A673 (cell line): ENCODE results near the gene KDM4B.

Experiments
- EZH2 ChIP-seq: fragments of 200-600 bp; sonication (generic); IDR thresholded peaks from 2 replicates; pipeline ENCODE4 v1.6.1; 2017; ENCODE audit warnings: borderline replicate concordance, low read depth, mild to moderate bottlenecking, mixed read lengths, antibody characterized with exemption, low read length; ENCODE audit not compliant: poor library complexity, severe bottlenecking
- TF ChIP-seq, protein P1 (sequence below): fragments of 300-800, 200-600 bp; sonication (generic); conservative IDR thresholded peaks from 2 replicates; pipeline ENCODE4 v1.5.1; 2017; ENCODE audit warnings: low read depth, mild to moderate bottlenecking, antibody characterized with exemption, low read length, moderate library complexity, mixed read lengths

DNA sequence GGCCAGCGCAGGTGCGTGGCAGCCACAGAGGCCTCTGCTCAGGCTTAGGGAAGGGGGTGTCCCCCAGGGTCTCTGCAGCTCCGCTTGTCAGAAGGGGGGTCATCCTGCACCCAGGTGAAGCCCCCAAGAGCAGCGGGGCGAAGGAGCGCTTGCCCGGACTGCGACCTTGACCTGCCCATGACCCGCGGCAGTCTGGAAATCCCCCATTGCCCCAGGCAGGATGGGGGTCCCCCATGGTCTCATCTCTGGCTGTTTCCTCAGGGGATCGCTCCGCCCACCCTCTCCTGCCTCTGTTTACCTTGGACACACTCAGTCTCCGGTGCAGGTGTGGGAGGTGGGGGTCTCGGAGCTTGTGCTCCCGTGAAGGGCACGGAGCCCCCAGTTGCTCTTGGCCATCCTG, 82.7 kb downstream of the KDM4B start:
- TF ChIP-seq, protein P1, sequence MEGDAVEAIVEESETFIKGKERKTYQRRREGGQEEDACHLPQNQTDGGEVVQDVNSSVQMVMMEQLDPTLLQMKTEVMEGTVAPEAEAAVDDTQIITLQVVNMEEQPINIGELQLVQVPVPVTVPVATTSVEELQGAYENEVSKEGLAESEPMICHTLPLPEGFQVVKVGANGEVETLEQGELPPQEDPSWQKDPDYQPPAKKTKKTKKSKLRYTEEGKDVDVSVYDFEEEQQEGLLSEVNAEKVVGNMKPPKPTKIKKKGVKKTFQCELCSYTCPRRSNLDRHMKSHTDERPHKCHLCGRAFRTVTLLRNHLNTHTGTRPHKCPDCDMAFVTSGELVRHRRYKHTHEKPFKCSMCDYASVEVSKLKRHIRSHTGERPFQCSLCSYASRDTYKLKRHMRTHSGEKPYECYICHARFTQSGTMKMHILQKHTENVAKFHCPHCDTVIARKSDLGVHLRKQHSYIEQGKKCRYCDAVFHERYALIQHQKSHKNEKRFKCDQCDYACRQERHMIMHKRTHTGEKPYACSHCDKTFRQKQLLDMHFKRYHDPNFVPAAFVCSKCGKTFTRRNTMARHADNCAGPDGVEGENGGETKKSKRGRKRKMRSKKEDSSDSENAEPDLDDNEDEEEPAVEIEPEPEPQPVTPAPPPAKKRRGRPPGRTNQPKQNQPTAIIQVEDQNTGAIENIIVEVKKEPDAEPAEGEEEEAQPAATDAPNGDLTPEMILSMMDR: no peak
- no peak for TF ChIP-seq EZH2
